NCI-H748 treated with DMSO at 0.1 percent for 48 hours (cell line): ENCODE measurements around the gene PUM2.

Experiments used
- DNase-seq: peaks from one replicate; lab custom pipeline; 2025; lab: John Stamatoyannopoulos, UW

PUM2 gene

DNA sequence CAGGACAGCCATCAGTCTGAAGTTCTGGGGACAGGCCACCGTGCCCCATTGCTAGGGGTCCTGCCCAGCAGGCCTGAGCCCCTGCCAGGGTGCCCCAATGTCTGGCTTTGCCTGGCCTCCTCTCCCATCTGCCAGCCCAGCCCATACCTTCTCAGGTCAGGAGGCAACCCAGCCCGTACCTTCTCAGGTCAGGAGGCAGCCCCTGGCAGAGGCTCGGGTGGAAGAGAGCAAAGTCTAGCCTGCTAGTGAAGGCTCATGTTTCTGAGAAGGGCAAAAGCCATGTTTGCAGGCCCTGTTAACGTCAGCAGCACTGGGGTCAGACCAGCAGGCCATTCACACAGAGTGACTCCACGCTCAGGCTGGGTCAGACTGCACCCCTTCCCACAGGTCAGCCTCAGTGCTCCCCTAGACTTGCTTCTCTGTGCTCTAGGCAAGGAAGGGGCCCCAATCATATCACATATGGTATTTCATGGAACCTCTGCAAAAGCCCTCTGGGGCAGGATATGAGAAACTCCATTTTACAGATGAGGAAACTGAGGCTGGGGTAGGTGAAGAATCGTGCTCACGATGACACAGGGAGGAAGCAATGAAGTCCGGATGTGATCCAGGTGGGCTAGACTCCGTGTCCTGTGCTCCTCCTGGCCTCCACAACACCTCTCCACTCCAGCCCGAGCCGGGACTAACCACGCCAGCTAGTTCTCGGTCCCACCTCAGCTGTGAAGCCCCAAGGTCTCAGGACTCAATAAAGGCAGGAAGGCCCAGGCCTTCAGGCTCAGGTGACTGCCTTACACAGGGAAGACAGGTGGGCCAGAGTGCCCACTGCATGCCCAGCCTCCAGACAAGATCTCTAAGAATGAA, 135.2 kb downstream of the PUM2 start:
- no peak for DNase-seq

DNA sequence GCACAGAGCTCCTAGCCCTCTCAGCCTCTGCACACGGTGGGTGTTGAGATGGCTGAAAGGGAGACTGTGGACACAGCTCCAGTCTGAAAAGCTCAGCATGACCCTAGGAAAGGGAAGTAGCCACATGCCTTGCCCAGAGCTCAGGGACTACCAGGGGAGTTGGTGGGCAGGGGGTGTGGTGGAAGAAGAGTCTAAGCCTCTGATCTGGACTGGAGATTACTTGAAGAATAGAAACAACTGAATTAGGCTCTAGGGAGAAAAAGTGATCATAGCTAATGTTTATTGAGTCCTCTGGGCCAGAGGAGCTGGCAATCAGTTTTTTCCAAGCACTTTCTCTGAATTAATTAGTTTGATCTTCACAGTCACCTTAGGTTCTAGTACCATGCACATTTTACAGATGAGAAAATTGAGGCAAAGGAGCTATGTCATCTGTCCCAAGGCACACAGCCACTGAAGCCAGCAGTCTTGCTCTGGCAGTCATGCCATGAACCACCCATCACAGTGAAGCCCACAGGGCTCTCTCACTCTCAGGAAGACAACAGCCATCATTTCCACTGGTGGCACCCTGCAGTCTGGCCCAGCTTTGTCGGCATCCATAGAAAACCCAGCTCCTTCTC, 136.0 kb downstream of the PUM2 start:
- no peak for DNase-seq

DNA sequence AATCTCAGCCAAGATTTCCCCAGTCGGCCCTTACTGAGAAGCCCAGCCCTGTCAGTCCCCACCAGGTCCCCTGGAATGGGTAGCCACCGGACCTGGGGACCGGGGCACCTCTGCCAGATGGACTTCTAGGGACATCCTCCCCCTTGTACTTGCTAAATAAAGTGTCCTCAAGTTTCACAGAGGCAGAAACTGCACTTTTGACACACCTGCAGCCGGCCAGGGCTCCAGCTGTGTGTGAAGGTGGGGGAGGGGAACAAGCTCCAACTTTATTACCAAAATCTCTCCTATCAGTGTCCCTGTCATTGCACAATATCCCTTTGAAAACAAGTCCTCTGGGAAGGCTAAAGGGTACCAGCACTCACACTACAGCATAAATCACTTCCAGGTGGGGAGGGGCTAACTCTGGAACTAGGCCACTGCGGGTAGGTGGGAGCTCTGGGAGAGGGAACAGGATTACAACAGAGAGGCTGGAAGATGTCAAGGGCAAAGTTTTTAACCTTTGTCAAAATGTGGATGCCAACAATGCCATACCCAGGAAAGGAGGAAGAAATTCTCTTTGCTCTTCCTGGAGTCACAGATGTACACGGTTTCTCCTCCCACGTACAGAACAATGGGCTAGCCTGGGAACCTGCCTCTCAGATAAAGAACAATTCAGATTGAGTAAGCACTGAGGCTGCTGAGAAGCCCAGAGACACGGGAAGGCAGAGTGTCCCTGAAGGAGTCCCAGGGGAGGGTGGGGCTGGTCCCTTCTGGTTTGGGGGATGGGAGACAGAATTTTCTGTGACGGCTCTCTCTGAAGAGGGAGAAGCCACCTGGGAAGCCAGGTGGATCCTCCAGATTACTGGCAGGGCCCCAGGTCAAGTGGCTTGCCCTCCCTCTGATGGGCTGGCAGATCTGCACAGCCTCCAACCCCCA, 136.7 kb downstream of the PUM2 start:
- DNase-seq = no peak

DNA sequence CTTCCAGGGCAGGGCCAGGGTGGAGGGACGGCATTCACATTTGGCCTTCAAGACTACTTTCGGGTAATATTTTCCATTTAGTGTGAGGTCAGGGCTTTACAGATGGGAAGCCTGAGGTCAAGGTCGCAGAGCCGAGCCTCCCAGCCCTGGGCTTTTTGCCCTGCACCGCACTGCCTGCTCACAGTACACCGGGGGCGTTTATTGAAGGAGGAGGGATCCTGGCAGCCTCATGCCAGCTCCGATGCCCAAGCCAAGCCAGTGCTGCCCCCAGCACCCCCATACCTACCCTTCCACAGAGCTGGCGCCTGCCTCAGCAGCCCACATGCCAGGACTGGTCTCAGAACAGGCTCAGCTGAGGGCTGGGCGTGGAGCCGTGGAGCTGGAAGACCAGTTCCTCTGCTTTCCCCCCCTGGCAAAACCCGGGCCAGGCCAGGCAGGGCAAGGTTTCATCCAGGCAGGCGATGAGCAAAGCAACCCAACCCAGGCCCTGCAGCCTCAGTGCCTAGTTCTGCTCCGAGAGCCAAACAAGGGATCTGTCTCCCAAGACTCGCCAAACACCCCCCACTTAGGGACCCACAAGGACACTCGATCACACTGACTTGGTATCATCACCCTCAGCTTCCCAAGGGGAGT, 137.7 kb downstream of the PUM2 start:
- no peak for DNase-seq

DNA sequence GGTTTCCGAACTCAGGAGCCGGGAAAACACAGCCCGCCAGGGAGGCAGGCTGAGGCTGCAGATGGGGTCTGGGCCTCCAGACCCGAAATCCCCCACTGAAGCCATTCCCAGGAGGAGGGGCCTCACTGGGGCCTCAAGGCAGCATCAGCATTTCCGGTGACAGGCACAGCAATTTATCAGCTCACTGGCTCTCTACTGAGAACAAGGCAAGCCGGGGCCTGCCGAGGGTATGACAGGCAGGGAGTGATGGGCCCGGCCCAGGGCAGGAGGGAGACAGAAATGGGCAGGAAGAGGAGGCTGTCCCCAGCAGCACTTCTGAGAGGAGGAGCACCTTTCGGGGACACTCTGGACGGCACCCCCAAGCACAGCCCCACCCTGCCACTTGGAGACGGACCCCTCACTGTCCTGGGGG, 138.2 kb downstream of the PUM2 start:
- DNase-seq = no peak

DNA sequence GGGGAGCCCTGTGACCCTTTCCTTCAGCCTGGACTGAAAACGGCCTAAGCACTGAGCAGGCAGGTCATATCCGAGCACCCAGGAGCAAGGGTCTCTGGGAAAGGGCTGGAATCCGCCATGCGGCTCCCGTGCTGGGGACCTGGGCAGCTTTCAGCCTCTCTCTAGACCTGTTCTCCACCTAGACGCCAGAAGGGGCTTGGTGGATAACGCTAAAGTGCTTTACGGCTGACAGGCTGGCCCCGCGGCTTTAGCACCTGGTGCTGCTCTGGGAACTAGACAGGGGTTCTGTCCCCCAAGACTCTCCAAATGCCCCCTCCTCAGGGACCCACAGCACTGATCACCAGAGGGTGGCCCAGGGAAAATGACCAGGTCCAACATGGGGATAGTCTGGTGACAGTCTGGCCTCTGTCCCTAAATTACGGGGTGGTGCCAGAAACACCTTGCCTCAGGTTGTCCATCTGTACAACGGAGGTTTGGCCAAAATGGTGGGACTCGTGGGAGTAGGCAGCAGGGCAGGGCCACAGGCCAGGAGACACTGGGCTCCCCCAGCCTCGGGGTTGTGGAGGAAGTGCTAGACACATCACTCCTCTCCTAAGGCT, 138.7 kb downstream of the PUM2 start:
- no peak for DNase-seq

DNA sequence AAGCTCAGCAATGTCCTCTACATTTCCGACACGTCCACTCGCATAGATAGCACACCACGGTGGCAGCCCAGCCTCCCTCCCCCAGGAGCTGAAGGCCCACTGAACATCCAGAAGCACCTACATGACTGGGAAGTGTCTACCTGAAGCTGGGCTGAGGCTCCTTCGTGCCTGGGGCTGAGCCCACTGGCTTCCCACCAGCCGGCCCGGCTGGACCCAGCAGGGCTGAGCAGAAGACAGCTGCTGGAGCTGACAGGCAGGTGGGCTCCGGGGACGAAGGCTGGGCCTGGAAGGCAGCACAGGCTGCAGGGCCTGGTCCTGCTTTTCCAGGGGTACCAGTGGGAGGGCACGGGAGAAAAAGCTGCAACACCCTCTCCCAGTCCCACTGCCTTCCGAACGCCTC, 139.2 kb downstream of the PUM2 start:
- no peak for DNase-seq

DNA sequence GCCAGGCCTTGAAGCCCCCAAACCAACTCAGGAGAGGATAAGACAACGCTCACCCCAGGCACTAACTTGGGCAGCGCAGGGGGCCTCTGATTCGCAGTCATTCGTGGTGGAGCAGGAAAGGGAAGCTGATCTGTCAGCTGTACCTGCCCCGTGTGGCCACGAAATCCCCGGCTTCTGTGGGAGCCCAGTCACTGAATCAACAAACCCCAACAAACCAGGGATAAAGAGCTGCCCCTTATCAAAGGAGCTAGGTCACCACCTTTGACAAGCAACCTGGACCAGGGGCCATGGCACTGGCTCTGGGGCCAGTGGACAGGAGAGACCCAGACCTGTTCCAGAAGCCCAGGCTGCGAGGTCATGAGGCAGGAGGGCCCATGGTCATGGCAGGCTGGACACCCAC, 140.2 kb downstream of the PUM2 start:
- no peak for DNase-seq

DNA sequence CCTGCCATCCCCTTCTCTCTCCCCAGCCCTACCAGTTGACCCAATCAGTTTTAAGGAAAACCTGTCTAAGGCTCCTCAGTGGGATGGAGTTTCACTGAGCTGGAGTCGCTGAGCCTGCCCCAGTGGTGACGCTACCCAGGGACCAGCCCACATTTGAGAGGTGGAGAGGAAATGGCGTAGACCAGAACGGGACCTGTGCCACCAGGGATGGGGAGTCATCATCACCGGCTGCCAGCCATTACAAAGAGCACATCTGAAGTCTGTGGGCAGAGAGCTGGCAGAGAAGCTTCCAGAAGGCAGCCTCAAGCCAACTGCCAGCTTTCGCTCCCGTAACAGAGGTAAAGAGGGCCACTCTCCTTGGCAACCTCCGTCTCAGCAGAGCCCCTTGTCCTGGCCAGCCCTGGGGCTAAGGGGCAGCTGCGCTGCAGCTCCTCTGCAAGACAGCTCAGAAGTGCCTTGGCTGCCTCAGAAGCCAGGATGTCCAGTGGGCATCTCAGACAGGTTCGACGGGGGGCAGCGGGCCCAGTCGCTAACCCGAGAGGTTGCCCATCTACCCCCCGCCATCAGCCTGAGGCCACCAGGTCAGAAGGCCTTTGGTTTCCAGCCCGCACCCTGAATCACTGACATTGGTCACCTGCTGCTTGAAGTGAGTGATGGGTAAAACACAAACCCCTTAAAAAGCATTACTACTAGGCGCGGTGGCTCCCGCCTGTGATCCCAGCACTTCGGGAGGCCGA, 141.1 kb downstream of the PUM2 start:
- no peak for DNase-seq

DNA sequence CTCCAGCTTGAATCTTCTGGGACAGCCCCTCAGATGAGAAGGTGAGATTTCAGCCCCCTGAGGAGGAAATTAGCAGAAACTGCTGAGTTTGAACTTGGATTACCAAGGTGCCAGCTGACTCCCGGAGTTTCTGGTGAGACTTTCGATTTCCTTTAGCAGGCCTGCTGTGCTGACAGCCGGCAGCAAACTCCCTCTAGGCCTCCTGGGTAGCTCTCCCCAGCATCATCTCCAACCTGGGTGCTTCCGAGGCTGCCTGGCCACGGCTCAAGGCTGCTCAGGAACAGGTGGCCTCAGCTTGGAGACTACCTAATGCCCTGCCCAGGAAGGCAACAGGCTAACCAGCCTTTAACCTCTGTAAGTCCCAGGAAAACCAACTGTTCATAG, 142.2 kb downstream of the PUM2 start:
- DNase-seq = no peak

DNA sequence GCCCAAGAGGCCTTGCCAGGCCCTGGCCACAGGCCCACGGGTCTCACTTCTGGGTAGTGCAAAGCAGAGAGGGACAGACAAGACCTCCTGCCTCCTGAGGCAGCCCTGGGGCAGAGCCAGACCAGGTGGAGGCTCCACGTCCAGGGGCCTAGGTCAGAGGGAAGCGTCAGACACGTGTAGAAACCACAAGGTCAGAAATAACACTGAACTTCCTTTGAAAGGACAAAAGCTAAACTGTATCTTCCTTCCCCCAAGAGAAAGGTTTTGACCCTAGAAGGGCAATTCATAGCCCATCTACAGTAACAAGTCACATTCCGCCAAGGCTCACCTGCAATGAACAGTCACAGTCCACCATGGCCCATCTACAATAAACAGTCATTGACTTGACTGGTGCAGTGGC, 143.6 kb downstream of the PUM2 start:
- no peak for DNase-seq

DNA sequence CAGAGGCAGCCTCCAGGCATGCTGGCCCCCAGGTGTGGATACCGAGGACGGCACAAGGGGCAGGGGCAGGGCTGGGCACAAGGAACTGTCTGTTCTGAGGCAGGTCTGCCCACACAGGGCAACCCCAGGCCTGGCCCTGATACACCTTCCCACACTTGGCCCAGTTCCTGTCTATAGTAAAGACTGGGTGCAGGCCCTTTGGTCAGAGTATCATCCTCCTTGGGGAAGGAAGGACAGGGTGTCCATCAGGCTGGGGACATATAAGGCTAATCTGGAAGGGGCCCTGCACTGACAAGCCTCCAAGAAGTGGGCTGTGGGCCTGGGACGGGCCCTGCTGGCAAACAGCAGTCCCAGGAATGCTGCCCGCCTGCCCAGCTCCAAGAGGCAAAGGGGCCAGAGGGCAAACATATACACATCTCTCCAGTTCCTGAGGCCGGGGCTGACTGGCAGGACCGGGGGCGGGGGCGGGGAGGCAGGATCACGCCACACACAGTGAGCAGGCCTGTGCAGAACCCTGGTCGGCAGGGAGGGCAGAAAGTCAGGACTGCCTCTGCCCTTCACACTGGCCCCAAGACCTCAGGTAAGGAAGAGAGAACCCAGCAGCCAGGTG, 144.6 kb downstream of the PUM2 start:
- DNase-seq = no peak

DNA sequence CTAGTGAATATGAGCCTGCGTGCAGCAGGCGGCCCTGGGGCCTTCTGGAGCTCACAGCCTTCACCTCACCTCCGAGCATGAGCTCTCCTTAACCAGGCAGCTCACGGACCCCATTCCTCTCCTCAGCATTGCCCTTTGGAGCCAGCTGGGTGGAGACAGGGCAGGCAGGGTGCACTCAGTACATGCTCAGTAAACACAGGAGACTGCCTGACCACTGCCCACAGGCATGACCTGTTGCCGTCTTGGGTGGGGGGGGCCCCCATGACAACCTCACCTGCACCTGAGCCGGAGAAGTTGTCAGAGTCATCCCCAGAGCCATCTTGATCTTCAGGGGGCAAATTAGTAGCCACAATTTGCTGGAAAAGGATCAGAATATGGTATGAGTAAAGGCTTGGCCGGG, 145.6 kb downstream of the PUM2 start:
- DNase-seq = no peak

DNA sequence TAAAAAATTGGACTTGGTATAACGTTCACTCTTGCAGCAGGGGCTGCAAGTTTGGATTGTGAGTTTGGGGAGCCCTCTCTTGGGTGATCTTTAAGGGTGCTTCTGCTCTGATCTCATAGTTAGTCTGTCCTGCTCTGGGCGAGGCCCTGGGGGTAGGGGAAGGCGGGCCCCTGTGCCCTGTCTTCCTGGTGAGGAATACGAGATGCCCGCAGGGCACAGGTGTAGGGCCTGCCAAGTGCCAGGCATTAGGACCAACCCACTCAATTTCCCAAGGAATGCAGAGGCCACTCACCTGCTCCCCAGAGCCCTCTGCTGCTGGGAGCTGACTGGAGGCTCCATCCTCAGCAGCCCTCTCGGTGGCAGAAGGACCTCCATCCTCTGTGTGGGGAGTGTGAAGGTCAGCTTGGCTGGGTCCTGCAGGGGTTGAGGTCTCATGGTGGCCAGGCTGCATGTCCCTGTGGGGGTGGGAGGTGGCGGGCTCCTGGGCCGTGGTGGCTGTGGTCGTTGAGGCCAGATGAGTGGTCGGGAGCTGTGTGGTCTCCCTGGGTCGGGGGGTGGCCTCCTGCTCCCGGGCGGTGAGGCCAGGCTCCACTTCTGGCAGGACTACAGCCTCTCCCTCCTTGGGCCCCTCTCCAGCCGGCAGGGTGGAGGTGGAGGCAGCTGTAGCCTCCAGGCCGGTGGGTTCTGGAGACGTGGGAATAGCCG, 147.0 kb downstream of the PUM2 start:
- no peak for DNase-seq

DNA sequence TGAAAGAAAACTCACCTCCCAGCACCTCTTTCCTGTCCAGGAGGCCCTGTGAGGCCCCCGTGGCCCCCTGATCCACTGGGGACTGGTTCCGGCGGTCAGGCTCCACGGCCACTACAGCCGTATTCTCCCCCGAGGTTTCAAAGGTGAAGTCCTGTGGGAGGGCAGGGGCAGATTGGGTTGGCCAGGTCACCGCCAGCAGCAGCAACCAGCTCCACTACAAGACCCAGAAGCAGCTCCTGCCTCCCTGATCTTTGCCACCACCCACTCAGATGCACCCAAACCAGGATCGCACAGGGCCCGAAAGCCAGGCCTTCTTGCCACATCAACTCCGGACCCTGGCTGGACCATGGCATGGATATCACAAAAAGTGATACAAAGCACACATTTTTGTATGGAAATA, 147.6 kb downstream of the PUM2 start:
- DNase-seq = no peak

DNA sequence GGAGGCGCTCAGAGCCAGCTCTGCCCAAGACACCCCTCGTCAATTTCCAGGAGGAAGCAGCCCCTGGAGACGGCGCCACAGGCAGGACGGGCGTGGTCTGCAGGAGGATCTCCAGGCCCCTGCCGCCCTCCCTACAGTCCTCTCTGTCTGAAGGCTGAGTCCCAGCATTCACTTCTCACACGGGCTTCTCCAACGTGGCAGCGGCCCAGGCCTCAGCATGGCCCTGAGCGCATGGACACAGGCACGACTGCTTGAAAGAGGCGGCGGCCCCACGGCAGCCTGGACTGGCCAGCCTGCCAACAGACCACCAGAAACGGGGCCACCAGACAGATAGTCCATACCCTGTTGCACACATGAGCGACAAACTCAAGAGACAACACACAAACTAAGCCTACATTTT, 149.0 kb downstream of the PUM2 start:
- no peak for DNase-seq

DNA sequence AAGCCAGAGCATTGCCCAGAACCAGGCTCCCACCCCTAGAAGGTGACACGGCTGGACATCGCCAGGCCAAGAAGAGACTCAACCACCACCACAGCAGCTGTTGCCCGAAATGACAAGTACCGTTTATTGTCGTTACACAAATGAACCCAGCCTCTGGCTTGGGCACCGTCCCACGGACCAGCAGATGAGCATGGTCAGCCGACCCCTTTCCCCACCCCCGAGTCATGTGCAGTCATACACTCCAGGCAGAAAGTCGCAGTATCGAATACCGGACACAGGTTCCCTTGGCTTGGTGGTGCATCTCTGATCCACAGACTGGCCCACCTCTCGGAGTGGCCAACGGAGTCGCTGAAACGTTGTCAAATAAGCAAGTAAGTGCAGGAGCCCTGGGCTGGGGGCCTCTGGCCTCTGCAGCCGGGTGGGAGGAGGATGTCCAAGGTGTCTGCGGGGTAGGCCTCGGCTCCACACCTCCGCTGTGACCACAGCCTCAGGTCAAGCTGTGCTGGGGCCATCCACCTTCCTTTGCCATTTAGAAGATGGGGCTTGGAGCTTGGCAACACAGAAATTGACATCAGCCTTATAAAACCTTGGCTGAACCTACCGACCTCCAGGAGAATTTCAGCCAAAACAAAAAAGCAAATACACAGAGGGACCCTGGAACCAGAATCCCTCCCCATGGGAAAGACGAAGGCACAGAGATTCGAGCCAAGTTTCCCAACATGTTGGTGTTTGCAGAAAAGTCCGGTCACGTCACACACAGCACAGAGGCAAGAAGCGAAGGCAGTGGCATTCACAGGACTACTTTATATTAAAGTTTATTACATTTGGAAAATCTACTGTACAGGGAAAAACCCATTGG, 149.7 kb downstream of the PUM2 start:
- DNase-seq = no peak

DNA sequence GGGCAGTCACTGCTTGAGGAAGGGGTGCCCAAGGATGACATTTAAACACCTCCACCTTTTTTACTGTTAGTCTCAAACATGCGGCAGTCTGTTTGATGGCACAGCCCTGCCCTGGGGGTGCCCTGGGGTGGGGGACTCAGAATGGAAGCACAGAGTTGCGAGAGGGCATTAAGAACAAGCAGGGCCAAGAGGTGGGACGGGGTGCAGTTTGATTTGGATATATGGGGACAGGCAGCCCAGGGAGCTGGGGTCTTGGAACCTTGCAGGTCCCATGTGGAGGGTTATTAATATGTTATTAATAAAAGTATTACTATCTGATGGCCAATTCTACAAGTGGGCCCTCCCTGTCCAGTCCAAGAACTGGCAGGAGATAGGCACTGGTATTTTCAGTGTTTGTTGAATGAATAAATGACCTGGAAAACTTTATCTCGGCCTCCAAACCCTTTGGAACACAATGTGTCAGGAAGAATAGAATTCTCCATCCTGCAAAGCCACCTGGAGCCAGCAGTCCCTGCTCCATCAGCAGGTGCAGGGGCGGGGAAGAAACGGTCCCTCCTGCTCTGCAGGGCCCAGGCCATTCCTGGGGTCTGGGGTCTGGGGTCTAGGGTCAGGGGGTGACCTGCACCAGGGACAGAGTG, 150.9 kb downstream of the PUM2 start:
- no peak for DNase-seq
